ENCODE results near the gene ANKH.

ANKH gene

GRCh38 chr5:14914623-14915260 lies 43.2 kb upstream of the ANKH start:
- Histone ChIP-seq H3K27me3 (no peaks in the 10 kb centered on the region), H3K27ac (no peak overlapping the region), H3K9me3 (no peaks in the 10 kb centered on the region), H3K36me3 (no peaks in the 10 kb centered on the region), H3K4me1 (peaks cover 0 to 6% (median 0%) of the 10 kb centered on the region in 4 donors), H3K4me3 (no peak overlapping the region)
- intact Hi-C loops (cut with DNase I; ENCODE audit: low total_unique reads): no loop called here
- no peak for DNase-seq
- TF ChIP-seq, protein P1, sequence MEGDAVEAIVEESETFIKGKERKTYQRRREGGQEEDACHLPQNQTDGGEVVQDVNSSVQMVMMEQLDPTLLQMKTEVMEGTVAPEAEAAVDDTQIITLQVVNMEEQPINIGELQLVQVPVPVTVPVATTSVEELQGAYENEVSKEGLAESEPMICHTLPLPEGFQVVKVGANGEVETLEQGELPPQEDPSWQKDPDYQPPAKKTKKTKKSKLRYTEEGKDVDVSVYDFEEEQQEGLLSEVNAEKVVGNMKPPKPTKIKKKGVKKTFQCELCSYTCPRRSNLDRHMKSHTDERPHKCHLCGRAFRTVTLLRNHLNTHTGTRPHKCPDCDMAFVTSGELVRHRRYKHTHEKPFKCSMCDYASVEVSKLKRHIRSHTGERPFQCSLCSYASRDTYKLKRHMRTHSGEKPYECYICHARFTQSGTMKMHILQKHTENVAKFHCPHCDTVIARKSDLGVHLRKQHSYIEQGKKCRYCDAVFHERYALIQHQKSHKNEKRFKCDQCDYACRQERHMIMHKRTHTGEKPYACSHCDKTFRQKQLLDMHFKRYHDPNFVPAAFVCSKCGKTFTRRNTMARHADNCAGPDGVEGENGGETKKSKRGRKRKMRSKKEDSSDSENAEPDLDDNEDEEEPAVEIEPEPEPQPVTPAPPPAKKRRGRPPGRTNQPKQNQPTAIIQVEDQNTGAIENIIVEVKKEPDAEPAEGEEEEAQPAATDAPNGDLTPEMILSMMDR (IDR thresholded peaks at IDR 0.05): no peak

DNA sequence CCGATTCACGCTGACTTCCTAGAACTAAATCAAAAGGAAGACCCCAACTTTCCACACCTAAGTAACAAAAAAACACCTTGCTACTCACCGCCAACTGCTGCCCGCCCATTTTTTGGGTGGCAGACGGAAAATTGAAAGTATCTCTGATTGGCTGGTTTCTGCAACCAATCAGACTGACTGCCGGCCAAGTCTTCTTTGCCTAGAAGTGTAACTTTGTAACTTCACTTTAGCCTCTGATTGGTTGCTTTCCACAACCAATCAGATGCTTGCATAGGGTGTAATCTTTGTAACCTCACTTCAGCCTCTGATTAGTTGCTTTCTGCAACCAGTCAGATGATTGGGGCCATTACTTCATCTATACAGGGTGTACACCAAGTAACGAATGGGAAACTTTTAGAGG lies 42.6 kb upstream of the ANKH start:
- Histone ChIP-seq H3K4me3 (no peak overlapping the region), H3K27ac (no peak overlapping the region), H3K36me3 (no peaks in the 10 kb centered on the region), H3K27me3 (no peaks in the 10 kb centered on the region), H3K4me1 (peaks cover 0 to 6% (median 0%) of the 10 kb centered on the region in 4 donors), H3K9me3 (no peaks in the 10 kb centered on the region)
- TF ChIP-seq, protein P1 (IDR thresholded peaks at IDR 0.05): no peak
- intact Hi-C loops (cut with DNase I; ENCODE audit: low total_unique reads): no loop called here
- DNase-seq: no peak

DNA sequence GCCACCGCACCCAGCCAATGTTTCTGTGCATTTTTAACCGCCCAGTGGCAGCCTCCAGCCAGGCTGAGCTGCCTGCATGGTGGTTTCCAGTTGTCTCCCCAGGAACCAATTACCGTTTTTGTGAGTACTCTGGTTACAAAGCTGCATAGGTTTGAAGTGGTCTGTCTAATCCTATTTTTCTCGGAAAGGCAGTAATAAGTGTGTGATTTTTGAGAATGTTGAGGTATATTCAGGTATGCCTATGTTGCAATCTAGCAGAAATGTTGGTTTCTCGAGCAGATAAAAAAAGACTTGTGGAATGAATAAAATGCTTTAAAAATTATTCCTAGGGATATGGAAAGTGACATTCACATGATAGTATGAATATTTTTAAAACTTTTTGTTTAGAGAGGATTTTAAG lies 41.5 kb upstream of the ANKH start:
- peaks cover 0 to 5% (median 0%) of the 10 kb centered on the region in 4 donors for H3K4me1 ChIP-seq
- H3K9me3 ChIP-seq: no peaks in the 10 kb centered on the region
- TF ChIP-seq, protein P1 (IDR thresholded peaks at IDR 0.05): no peak
- no peak overlapping the region for H3K27ac ChIP-seq
- no peaks in the 10 kb centered on the region for H3K36me3 ChIP-seq
- intact Hi-C loops (cut with DNase I; ENCODE audit: low total_unique reads): no loop called here
- DNase-seq: no peak
- H3K4me3 ChIP-seq: no peak overlapping the region
- H3K27me3 ChIP-seq: no peaks in the 10 kb centered on the region

- Histone ChIP-seq H3K36me3 (no peaks in the 10 kb centered on the region), H3K4me3 (no peak overlapping the region), H3K27me3 (no peaks in the 10 kb centered on the region), H3K9me3 (no peaks in the 10 kb centered on the region), H3K4me1 (no peaks in the 10 kb centered on the region), H3K27ac (no peak overlapping the region)
- TF ChIP-seq, protein P1 (IDR thresholded peaks at IDR 0.05): no peak
- no peak for DNase-seq
- intact Hi-C loops (cut with DNase I; ENCODE audit: low total_unique reads): no loop called here
Measured at GRCh38 chr5:14912206-14912605, 40.6 kb upstream of the ANKH start.

DNA sequence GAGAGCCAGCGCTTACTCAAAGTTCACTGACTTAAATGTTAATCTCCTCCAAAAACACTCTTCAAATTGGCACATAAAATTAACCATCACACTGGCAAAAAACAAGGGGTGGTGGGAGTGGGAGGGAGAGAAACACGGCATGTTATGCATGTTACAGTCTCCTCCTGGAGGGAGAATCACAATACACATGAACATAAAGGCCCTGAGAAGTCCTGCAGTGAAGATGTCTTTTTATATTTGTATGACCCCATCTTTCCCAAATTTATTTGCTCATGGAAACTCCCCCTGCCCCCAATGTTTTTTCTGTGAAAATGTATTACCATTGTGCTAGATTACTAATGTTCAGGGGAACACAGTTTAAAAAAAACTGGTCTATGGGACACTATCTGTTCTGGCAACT lies 37.8 kb upstream of the ANKH start:
- no peak overlapping the region for H3K27ac ChIP-seq
- no peak for DNase-seq
- H3K36me3 ChIP-seq: no peaks in the 10 kb centered on the region
- TF ChIP-seq, protein P1 (IDR thresholded peaks at IDR 0.05): no peak
- intact Hi-C loops (cut with DNase I; ENCODE audit: low total_unique reads): no loop called here
- no peaks in the 10 kb centered on the region for H3K4me1 ChIP-seq
- no peaks in the 10 kb centered on the region for H3K9me3 ChIP-seq
- no peak overlapping the region for H3K4me3 ChIP-seq
- H3K27me3 ChIP-seq: no peaks in the 10 kb centered on the region

GRCh38 chr5:14908172-14908571 lies 36.6 kb upstream of the ANKH start:
- no peaks in the 10 kb centered on the region for H3K27me3 ChIP-seq
- no peaks in the 10 kb centered on the region for H3K4me1 ChIP-seq
- H3K9me3 ChIP-seq: no peaks in the 10 kb centered on the region
- no peak overlapping the region for H3K4me3 ChIP-seq
- no peak for DNase-seq
- H3K36me3 ChIP-seq: no peaks in the 10 kb centered on the region
- intact Hi-C loops (cut with DNase I; ENCODE audit: low total_unique reads): no loop called here
- no peak overlapping the region for H3K27ac ChIP-seq
- TF ChIP-seq, protein P1 (IDR thresholded peaks at IDR 0.05): no peak
